Lower lobe of right lung (tissue), 2 donors: ENCODE data around the gene ADAMTSL1. TPM values are rescaled to one million over a fixed set of nuclear protein-coding genes. Genes with fewer than 3 reads are reported as not detected.

Source experiments
- ATAC-seq, 2 donors: fragments of 200-7000 bp; cut with Tn5 transposase; one replicate each; pipeline ENCODE4 v1.9.1; 2020 to 2022; ENCODE audit warnings: mild to moderate bottlenecking in 2 of 2, moderate library complexity in 2 of 2
- DNase-seq: peaks from one replicate; pipeline ENCODE4 v3.0.0-alpha.2; 2020
- H3K27ac ChIP-seq: fragments of 200-600 bp; one replicate; pipeline ENCODE4 v1.8.0; 2022
- H3K27me3 ChIP-seq: fragments of 200-600 bp; one replicate; pipeline ENCODE4 v1.8.0; 2022; ENCODE audit warnings: low read depth
- H3K36me3 ChIP-seq: fragments of 200-600 bp; one replicate; pipeline ENCODE4 v1.8.0; 2022; ENCODE audit warnings: mild to moderate bottlenecking
- H3K4me1 ChIP-seq: fragments of 200-600 bp; one replicate; pipeline ENCODE4 v1.8.0; 2022
- H3K4me3 ChIP-seq: fragments of 200-600 bp; one replicate; pipeline ENCODE4 v1.8.0; 2022; ENCODE audit warnings: mild to moderate bottlenecking
- H3K9me3 ChIP-seq: fragments of 200-600 bp; one replicate; pipeline ENCODE4 v1.8.0; 2022
- CTCF ChIP-seq: fragments of 200-600 bp; IDR thresholded peaks from one replicate; pipeline ENCODE4 v1.8.0; 2022; ENCODE audit warnings: antibody characterized with exemption, mild to moderate bottlenecking
- intact Hi-C: fragments of 100-400 bp; cut with DNase I; formaldehyde crosslinking; loops from one replicate; pipeline ENCODE4 v1.11.0; 2022
- total RNA-seq: library from RNA; stranded (reverse); fragmentation: NEBNext Ultra II Directional; extraction: Animal tissue kit (Norgen Biotek cat#: 25700); gene quantifications from one replicate; pipeline ENCODE4 v1.2.1, GENCODE V29; 2021
- donor health status: DM: no; HTN: yes; CAD: no; lungs with severe emphysema.

Gene ADAMTSL1
- total RNA-seq, 1 donor from 2014 or later = 3.7 TPM

DNA sequence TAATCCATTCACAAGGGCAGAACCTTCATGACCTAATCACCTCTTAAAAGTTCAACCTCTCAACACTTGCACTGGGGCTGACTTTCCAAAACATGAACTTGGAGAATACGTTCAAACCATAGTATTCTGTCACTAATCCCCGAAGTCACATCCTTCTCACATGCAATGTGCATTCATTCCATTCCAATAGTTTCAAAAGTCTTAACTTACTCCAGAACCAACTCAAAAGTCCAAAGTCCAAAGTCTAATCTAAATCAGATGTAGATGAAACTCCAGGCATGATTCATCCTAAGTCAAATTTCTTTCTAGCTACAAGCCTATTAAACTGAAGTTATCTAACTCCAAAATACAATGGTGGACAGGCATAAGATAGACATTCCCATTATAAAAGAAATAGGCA lies 21.7 kb upstream of the ADAMTSL1 start:
- H3K27me3 ChIP-seq = no peaks in the 10 kb centered on the region
- ATAC-seq (no peak), DNase-seq (no peak)
- TF ChIP-seq CTCF = no peak
- H3K4me3 ChIP-seq = no peak overlapping the region
- intact Hi-C loops = no loop called here
- H3K36me3 ChIP-seq = no peaks in the 10 kb centered on the region
- H3K4me1 ChIP-seq = no peaks in the 10 kb centered on the region
- no peaks in the 10 kb centered on the region for H3K9me3 ChIP-seq
- H3K27ac ChIP-seq = no peak overlapping the region

GRCh38 chr9:18456624-18457237 lies 17.2 kb upstream of the ADAMTSL1 start:
- TF ChIP-seq CTCF = no peak
- Histone ChIP-seq H3K27ac (no peak overlapping the region), H3K27me3 (no peaks in the 10 kb centered on the region), H3K9me3 (no peaks in the 10 kb centered on the region), H3K4me3 (no peak overlapping the region), H3K4me1 (no peaks in the 10 kb centered on the region), H3K36me3 (no peaks in the 10 kb centered on the region)
- DNase-seq (no peak), ATAC-seq (no peak)
- intact Hi-C loops = no loop called here

- no peak overlapping the region for H3K27ac ChIP-seq
- DNase-seq (no peak), ATAC-seq (no peak)
- H3K4me3 ChIP-seq = no peak overlapping the region
- H3K4me1 ChIP-seq = no peaks in the 10 kb centered on the region
- no peaks in the 10 kb centered on the region for H3K9me3 ChIP-seq
- intact Hi-C loops = no loop called here
- no peaks in the 10 kb centered on the region for H3K36me3 ChIP-seq
- TF ChIP-seq CTCF = no peak
- H3K27me3 ChIP-seq = no peaks in the 10 kb centered on the region
Observed at GRCh38 chr9:18457510-18457909, 16.4 kb upstream of the ADAMTSL1 start.

DNA sequence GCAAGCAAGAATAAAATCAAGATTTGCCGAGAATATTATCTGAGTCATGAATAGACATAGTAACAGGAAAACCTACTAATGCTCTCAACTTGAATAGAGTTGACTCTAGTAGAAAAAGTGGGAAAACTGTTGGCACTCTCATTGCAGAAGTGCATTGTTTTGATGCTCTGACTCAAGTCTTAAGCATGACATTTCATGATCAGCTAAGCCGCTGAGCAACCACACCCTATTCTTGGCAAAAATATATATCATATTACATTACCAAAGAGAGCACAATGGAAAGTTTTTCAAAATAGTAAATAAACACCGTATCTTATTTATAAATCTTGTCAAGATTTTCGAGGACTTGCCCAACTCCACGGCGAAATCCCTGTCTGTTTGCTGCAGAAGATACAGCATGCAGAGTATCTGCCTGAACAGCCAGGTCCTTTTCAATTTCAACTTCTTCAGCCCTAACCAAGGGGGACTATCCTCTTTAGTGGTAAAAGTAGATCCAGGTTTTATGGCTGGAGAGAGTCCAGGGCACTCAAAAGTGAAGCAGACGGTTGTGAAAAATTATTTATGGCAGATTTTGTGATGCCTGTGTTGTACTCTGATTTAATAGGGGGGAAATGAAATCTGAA lies 13.9 kb upstream of the ADAMTSL1 start:
- no peak for TF ChIP-seq CTCF
- ATAC-seq (no peak), DNase-seq (no peak)
- intact Hi-C loops = no loop called here
- no peaks in the 10 kb centered on the region for H3K9me3 ChIP-seq
- H3K36me3 ChIP-seq = no peaks in the 10 kb centered on the region
- H3K27me3 ChIP-seq = no peaks in the 10 kb centered on the region
- H3K4me3 ChIP-seq = no peak overlapping the region
- no peaks in the 10 kb centered on the region for H3K4me1 ChIP-seq
- no peak overlapping the region for H3K27ac ChIP-seq

DNA sequence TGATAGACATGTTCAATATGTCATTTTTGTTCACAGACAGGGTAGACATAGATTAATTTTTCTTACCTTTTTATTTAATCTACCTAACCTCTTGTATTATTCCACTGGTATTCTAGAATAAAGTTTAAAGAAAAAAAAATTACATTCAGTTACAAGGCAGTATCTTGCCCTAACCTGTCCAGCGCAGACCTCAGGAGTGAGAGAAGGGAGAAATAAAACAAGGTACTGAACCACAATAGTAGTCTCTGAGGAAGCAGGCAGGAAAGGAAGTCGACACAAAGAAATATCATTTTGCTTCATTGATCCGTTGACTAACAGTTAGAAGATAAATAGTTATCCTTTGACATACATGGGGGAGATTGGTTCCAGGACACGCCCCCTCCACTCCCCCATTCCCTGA lies 12.5 kb upstream of the ADAMTSL1 start:
- H3K36me3 ChIP-seq = no peaks in the 10 kb centered on the region
- no peak overlapping the region for H3K4me3 ChIP-seq
- H3K4me1 ChIP-seq = no peaks in the 10 kb centered on the region
- H3K27ac ChIP-seq = no peak overlapping the region
- H3K9me3 ChIP-seq = no peaks in the 10 kb centered on the region
- intact Hi-C loops = no loop called here
- H3K27me3 ChIP-seq = no peaks in the 10 kb centered on the region
- DNase-seq (no peak), ATAC-seq (no peak)
- TF ChIP-seq CTCF = no peak
